Measurements from ENCODE around the gene MTUS2.

Gene MTUS2

DNA sequence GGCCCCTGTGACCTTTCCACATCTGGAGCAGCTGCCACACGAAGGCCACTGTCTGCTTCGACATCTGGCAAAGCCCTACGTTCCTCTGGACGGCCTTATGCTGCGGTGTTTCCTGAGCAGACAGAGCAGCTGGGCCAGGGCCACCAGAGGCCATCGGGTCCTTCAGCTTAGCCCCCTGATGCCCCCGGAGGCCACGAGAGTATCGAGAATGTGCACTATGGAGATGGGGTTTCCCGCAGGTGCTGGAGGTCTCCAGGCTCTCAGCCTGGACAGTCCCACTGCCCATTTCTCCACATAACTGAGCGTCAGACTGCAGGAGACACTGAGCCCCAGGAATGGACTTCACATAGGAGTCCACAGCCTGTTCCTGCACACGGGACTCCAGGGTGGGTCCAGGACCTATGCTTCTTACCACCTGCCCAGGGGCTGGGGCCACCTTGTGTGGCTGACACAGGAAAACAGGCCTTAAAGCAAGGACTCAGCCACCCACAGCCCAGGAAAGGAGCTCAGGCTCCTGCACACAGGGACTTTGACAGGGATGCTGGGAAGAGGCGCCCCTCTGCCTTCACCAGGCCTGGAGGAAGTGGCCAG lies 694.7 kb downstream of the MTUS2 start:
- H3K4me3 ChIP-seq (ENCODE audit: low read depth, low read length), result no peak overlapping the region
- TF ChIP-seq, protein P1, sequence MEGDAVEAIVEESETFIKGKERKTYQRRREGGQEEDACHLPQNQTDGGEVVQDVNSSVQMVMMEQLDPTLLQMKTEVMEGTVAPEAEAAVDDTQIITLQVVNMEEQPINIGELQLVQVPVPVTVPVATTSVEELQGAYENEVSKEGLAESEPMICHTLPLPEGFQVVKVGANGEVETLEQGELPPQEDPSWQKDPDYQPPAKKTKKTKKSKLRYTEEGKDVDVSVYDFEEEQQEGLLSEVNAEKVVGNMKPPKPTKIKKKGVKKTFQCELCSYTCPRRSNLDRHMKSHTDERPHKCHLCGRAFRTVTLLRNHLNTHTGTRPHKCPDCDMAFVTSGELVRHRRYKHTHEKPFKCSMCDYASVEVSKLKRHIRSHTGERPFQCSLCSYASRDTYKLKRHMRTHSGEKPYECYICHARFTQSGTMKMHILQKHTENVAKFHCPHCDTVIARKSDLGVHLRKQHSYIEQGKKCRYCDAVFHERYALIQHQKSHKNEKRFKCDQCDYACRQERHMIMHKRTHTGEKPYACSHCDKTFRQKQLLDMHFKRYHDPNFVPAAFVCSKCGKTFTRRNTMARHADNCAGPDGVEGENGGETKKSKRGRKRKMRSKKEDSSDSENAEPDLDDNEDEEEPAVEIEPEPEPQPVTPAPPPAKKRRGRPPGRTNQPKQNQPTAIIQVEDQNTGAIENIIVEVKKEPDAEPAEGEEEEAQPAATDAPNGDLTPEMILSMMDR (conservative IDR thresholded peaks at IDR 0.05; ENCODE audit: low read depth, low read length), result no peak
- no peak for DNase-seq (ENCODE audit: low read depth)

- no peak overlapping the region for H3K4me3 ChIP-seq (ENCODE audit: low read depth, low read length)
- TF ChIP-seq, protein P1 (conservative IDR thresholded peaks at IDR 0.05; ENCODE audit: low read depth, low read length), result no peak
- no peak for DNase-seq (ENCODE audit: low read depth)
Measured at GRCh38 chr13:29515372-29515771, 695.2 kb downstream of the MTUS2 start.

DNA sequence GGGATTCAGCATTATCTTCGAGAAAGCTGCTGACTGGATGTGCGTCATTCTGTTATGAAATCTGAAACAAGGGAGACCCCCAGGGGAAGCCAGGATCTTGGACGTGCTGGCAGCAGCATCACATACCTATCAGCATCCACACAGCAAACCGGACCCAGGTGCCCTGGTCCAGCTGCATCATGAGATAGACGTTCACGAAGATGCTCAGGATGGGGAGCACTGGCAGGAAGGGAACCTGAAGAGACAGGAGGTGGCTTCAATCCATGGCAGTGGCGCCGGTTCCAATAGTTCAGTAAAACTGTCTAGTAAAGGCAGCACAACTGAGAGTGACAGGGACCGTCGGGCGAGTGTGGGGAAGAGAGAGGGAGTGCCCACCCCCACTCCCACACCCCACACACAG lies 695.9 kb downstream of the MTUS2 start:
- no peak overlapping the region for H3K4me3 ChIP-seq (ENCODE audit: low read depth, low read length)
- TF ChIP-seq, protein P1 (conservative IDR thresholded peaks at IDR 0.05; ENCODE audit: low read depth, low read length), result no peak
- DNase-seq (ENCODE audit: low read depth), result no peak

DNA sequence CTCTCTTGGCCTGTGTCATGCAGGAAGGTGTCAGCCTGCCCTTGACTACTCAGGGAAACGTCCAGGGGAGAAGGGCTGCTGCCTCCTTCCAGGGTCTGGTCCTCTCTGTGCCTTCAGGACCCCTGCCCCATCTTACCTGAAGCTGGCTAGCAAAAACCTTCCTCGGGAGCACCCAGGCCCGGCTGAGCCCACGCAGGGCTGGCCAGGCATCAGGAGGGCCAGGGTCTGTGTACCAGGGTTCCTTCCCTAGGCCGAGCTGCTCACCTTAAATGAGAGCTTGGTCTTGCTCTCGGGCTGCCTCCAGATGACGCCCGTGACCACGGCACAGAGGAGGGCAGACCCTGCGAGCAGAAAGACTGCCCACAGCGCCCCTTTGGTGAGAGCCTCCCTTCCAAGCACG lies 696.7 kb downstream of the MTUS2 start:
- no peak for DNase-seq (ENCODE audit: low read depth)
- TF ChIP-seq, protein P1 (conservative IDR thresholded peaks at IDR 0.05; ENCODE audit: low read depth, low read length), result no peak
- no peak overlapping the region for H3K4me3 ChIP-seq (ENCODE audit: low read depth, low read length)

DNA sequence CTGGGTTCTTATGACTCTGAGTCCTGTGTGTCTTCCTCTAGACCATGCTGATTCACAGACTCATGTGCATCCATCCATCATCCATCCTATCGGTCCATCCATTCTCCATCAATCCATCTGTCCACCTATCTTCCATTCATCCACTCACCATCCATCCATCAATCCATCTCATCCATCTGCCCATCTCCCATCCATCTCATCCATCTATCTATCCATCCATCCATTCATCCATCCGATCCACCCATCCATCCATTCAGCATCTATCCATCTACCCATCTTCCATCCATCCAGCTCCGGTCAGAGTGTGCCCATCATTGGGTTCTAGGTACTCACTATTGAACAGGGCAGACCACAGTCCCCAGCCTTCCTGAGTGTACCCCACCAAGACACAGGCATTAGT lies 699.8 kb downstream of the MTUS2 start:
- no peak overlapping the region for H3K4me3 ChIP-seq (ENCODE audit: low read depth, low read length)
- TF ChIP-seq, protein P1 (conservative IDR thresholded peaks at IDR 0.05; ENCODE audit: low read depth, low read length), result no peak
- DNase-seq (ENCODE audit: low read depth), result no peak

- TF ChIP-seq, protein P1 (conservative IDR thresholded peaks at IDR 0.05; ENCODE audit: low read depth, low read length), result no peak
- H3K4me3 ChIP-seq (ENCODE audit: low read depth, low read length), result no peak overlapping the region
- DNase-seq (ENCODE audit: low read depth), result peak; percentile 92
Measured at GRCh38 chr13:29520671-29521070, 700.5 kb downstream of the MTUS2 start.

DNA sequence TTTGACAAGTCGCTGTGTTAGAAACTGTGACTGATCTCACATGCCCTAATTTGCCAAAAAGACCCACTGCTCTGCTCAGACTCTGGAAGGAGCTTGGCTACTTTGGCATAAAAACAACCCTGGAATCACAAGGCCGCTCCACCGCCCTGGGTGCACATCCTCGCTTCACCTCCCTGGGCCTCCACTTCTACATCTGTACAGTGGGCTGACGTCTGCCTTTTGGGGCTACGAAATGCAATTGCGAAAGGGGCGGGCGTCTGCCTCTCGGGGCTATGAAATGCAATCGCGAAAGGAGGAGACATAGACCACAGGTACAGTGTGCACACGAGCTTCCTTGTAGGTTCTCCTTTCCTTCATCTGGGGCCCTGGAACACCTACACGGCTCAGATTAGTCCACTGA lies 701.2 kb downstream of the MTUS2 start:
- no peak overlapping the region for H3K4me3 ChIP-seq (ENCODE audit: low read depth, low read length)
- TF ChIP-seq, protein P1 (conservative IDR thresholded peaks at IDR 0.05; ENCODE audit: low read depth, low read length), result no peak
- DNase-seq (ENCODE audit: low read depth), result no peak
